ENCODE measurements around the gene VAMP8.

VAMP8 gene

GRCh38 chr2:85577386-85578242 is at the start of gene VAMP8:
Gene VAMP8 (plus strand): TSS chr2:85577586. CDS start chr2:85577647, 61 bp downstream.
- peak within 1 kb of the TSS; percentile 51 for H3K4me3 ChIP-seq (ENCODE audit: low read depth, low read length)
- no peak for TF ChIP-seq CTCF (IDR thresholded peaks at IDR 0.05; ENCODE audit: borderline replicate concordance, insufficient read depth, low read depth, low read length)

GRCh38 chr2:85527787-85528186 is 49.6 kb upstream of the VAMP8 start:
- no peak overlapping the region for H3K4me3 ChIP-seq (ENCODE audit: low read depth, low read length)
- TF ChIP-seq CTCF (IDR thresholded peaks at IDR 0.05; ENCODE audit: borderline replicate concordance, insufficient read depth, low read depth, low read length), result no peak

- TF ChIP-seq CTCF (IDR thresholded peaks at IDR 0.05; ENCODE audit: borderline replicate concordance, insufficient read depth, low read depth, low read length), result no peak
- no peak overlapping the region for H3K4me3 ChIP-seq (ENCODE audit: low read depth, low read length)
Observed at GRCh38 chr2:85528355-85528754, 49.0 kb upstream of the VAMP8 start.

GRCh38 chr2:85529809-85530208 is 47.6 kb upstream of the VAMP8 start:
- TF ChIP-seq CTCF (IDR thresholded peaks at IDR 0.05; ENCODE audit: borderline replicate concordance, insufficient read depth, low read depth, low read length), result no peak
- H3K4me3 ChIP-seq (ENCODE audit: low read depth, low read length), result no peak overlapping the region

GRCh38 chr2:85531589-85531988 is 45.8 kb upstream of the VAMP8 start:
- TF ChIP-seq CTCF (IDR thresholded peaks at IDR 0.05; ENCODE audit: borderline replicate concordance, insufficient read depth, low read depth, low read length), result no peak
- no peak overlapping the region for H3K4me3 ChIP-seq (ENCODE audit: low read depth, low read length)

- TF ChIP-seq CTCF (IDR thresholded peaks at IDR 0.05; ENCODE audit: borderline replicate concordance, insufficient read depth, low read depth, low read length), result no peak
- H3K4me3 ChIP-seq (ENCODE audit: low read depth, low read length), result no peak overlapping the region
Observed at GRCh38 chr2:85534099-85534498, 43.3 kb upstream of the VAMP8 start.

GRCh38 chr2:85534881-85535280 is 42.5 kb upstream of the VAMP8 start:
- TF ChIP-seq CTCF (IDR thresholded peaks at IDR 0.05; ENCODE audit: borderline replicate concordance, insufficient read depth, low read depth, low read length), result no peak
- H3K4me3 ChIP-seq (ENCODE audit: low read depth, low read length), result no peak overlapping the region
